ENCODE results near the gene DNAJB6.

DNA sequence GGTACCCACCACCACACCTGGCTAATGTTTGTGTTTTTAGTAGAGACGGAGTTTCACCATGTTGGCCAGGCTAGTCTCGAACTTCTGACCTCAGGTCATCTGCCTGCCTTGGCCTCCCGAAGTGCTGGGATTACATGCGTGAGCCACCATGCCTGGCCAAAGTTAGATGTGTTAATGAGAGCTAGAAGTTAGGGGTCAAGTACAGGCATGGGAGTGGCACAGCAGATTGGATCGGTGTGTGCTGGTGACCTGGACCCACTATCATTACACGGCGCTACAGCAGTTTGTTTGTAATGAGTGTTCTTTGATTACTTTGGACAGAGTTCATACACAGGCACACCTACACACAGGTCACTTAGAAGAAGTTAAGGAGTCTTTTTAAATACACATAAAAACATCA, 36.7 kb downstream of the DNAJB6 start:
- TF ChIP-seq, protein P1, sequence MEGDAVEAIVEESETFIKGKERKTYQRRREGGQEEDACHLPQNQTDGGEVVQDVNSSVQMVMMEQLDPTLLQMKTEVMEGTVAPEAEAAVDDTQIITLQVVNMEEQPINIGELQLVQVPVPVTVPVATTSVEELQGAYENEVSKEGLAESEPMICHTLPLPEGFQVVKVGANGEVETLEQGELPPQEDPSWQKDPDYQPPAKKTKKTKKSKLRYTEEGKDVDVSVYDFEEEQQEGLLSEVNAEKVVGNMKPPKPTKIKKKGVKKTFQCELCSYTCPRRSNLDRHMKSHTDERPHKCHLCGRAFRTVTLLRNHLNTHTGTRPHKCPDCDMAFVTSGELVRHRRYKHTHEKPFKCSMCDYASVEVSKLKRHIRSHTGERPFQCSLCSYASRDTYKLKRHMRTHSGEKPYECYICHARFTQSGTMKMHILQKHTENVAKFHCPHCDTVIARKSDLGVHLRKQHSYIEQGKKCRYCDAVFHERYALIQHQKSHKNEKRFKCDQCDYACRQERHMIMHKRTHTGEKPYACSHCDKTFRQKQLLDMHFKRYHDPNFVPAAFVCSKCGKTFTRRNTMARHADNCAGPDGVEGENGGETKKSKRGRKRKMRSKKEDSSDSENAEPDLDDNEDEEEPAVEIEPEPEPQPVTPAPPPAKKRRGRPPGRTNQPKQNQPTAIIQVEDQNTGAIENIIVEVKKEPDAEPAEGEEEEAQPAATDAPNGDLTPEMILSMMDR (IDR thresholded peaks at IDR 0.05): no peak
- TF ChIP-seq EP300 (IDR thresholded peaks at IDR 0.05): no peak
